IMR-90 (cell line): ENCODE results near the gene FZD7. TPM values are rescaled to one million over a fixed set of nuclear protein-coding genes. Genes with fewer than 3 reads are reported as not detected.
A peak's percentile ranks its signal among the peaks of the same experiment; 100 is the strongest.

Source experiments
- ATAC-seq: fragments of 200-7000 bp; cut with Tn5 transposase; 2 replicates; pipeline ENCODE4 v1.9.1; 2020; ENCODE audit warnings: low read depth, mild to moderate bottlenecking, moderate library complexity
- BruUV-seq: library from RNA; stranded (reverse); fragments of 400-500 nt; replicated peaks from 2 replicates; lab custom pipeline; 2021; lab: Mats Ljungman, UMichigan
- CTCF ChIA-PET: fragments of 300-600 bp; formaldehyde crosslinking; extraction: SDS; loops from one replicate; lab custom pipeline; 2021; ENCODE audit warnings: antibody characterized with exemption; lab: Yijun Ruan, JAX
- POLR2A ChIA-PET: fragments of 300-600 bp; sonication (Branson Sonifier 250); formaldehyde crosslinking; loops from one replicate; lab custom pipeline; 2022; ENCODE audit warnings: antibody characterized with exemption; ENCODE audit not compliant: unreplicated experiment; lab: Charles Lee
- DNase-seq: peaks from one replicate; pipeline ENCODE4 v3.0.0; 2013
- H2AFZ ChIP-seq: replicated peaks from 2 replicates; pipeline ENCODE3; 2013; ENCODE audit warnings: low read length, mild to moderate bottlenecking; ENCODE audit not compliant: poor library complexity
- H2AK5ac ChIP-seq: 2 replicates; pipeline ENCODE4 v1.6.1; 2013; ENCODE audit warnings: low read depth, low read length, inconsistent platforms
- H2AK9ac ChIP-seq: replicated peaks from 2 replicates; pipeline ENCODE3; 2013; ENCODE audit warnings: mild to moderate bottlenecking, low read depth, low read length, moderate library complexity; ENCODE audit not compliant: poor library complexity
- H2BK120ac ChIP-seq: 2 replicates; pipeline ENCODE4 v1.6.1; 2013; ENCODE audit warnings: low read depth, low read length, inconsistent platforms
- H2BK15ac ChIP-seq: 3 replicates; pipeline ENCODE4 v1.6.1; 2013; ENCODE audit warnings: low read depth, low read length, inconsistent platforms
- H2BK20ac ChIP-seq: 2 replicates; pipeline ENCODE4 v1.6.1; 2013; ENCODE audit warnings: low read depth, mild to moderate bottlenecking, inconsistent platforms, low read length, moderate library complexity
- H2BK5ac ChIP-seq: 2 replicates; pipeline ENCODE4 v1.6.1; 2013; ENCODE audit warnings: mild to moderate bottlenecking, low read depth, low read length, inconsistent platforms; ENCODE audit not compliant: poor library complexity, severe bottlenecking
- H3K14ac ChIP-seq: replicated peaks from 2 replicates; pipeline ENCODE4 v1.6.1; 2013; ENCODE audit warnings: low read depth, low read length, inconsistent platforms
- H3K18ac ChIP-seq: 2 replicates; pipeline ENCODE4 v1.6.1; 2013; ENCODE audit warnings: low read depth, low read length, control low read depth
- H3K23ac ChIP-seq: 2 replicates; pipeline ENCODE4 v1.6.1; 2013; ENCODE audit warnings: low read depth, low read length, inconsistent platforms
- H3K27ac ChIP-seq: 2 replicates; pipeline ENCODE4 v1.5.1; 2013; ENCODE audit warnings: mild to moderate bottlenecking, control low read depth, low read length; ENCODE audit not compliant: insufficient read depth
- H3K27me3 ChIP-seq: 2 replicates; pipeline ENCODE4 v1.6.1; 2013; ENCODE audit warnings: low read length; ENCODE audit not compliant: control insufficient read depth, insufficient read depth
- H3K36me3 ChIP-seq: 2 replicates; pipeline ENCODE4 v1.6.1; 2013; ENCODE audit warnings: low read length, mixed read lengths; ENCODE audit not compliant: control insufficient read depth, insufficient read depth
- H3K4ac ChIP-seq: 2 replicates; pipeline ENCODE4 v1.6.1; 2013; ENCODE audit warnings: low read depth, low read length, inconsistent platforms
- H3K4me1 ChIP-seq: 2 replicates; pipeline ENCODE4 v1.6.1; 2013; ENCODE audit warnings: low read length, mixed read lengths; ENCODE audit not compliant: control insufficient read depth, insufficient read depth
- H3K4me2 ChIP-seq: 2 replicates; pipeline ENCODE4 v1.6.1; 2013; ENCODE audit warnings: low read depth, mild to moderate bottlenecking, control low read depth, low read length, moderate library complexity
- H3K4me3 ChIP-seq: 2 replicates; pipeline ENCODE4 v1.5.1; 2013; ENCODE audit warnings: low read depth, mild to moderate bottlenecking, control low read depth, low read length, moderate library complexity; ENCODE audit not compliant: insufficient read depth
- H3K56ac ChIP-seq: 2 replicates; pipeline ENCODE4 v1.6.1; 2013; ENCODE audit warnings: low read length, inconsistent platforms; ENCODE audit not compliant: insufficient read depth; ENCODE audit errors: extremely low read depth
- H3K79me1 ChIP-seq, 2 experiments: 2 replicates each; pipeline ENCODE4 v1.6.1; 2013; ENCODE audit warnings: low read length in 2 of 2, inconsistent platforms in 1 of 2, low read depth in 1 of 2
- H3K9ac ChIP-seq: 2 replicates; pipeline ENCODE4 v1.6.1; 2013; ENCODE audit warnings: low read depth, low read length, control low read depth
- H3K9me1 ChIP-seq: 2 replicates; pipeline ENCODE4 v1.6.1; 2013; ENCODE audit warnings: low read length, inconsistent platforms; ENCODE audit not compliant: insufficient read depth
- H3K9me3 ChIP-seq: 2 replicates; pipeline ENCODE4 v1.6.1; 2013; ENCODE audit warnings: low read length; ENCODE audit not compliant: control insufficient read depth, insufficient read depth
- H4K20me1 ChIP-seq: 2 replicates; pipeline ENCODE4 v1.6.1; 2013; ENCODE audit warnings: low read length, inconsistent platforms; ENCODE audit not compliant: insufficient read depth
- H4K5ac ChIP-seq: 2 replicates; pipeline ENCODE4 v1.6.1; 2013; ENCODE audit warnings: mild to moderate bottlenecking, low read depth, low read length, control low read depth
- H4K8ac ChIP-seq, 2 experiments: 2 replicates each; pipeline ENCODE4 v1.6.1; 2013; ENCODE audit warnings: low read depth in 2 of 2, low read length in 2 of 2, control low read depth in 1 of 2, inconsistent platforms in 1 of 2
- H4K91ac ChIP-seq: 2 replicates; pipeline ENCODE4 v1.6.1; 2013; ENCODE audit warnings: low read depth, low read length, inconsistent platforms; ENCODE audit not compliant: insufficient read depth
- BHLHE40 ChIP-seq: fragments of 150-350 bp; IDR thresholded peaks from 2 replicates; pipeline ENCODE4 v1.6.1; 2016; ENCODE audit warnings: mild to moderate bottlenecking, low read depth, low read length
- CEBPB ChIP-seq: IDR thresholded peaks from 2 replicates; pipeline ENCODE4 v1.6.1; 2012; ENCODE audit warnings: low read depth, low read length, improper control_type of control experiment
- CHD1 ChIP-seq: IDR thresholded peaks from 2 replicates; pipeline ENCODE4 v1.6.1; 2012; ENCODE audit warnings: low read depth, low read length, improper control_type of control experiment
- FOS ChIP-seq: fragments of 150-350 bp; IDR thresholded peaks from 2 replicates; pipeline ENCODE4 v1.6.1; 2016; ENCODE audit warnings: low read depth, low read length
- MAZ ChIP-seq: IDR thresholded peaks from 2 replicates; pipeline ENCODE4 v1.6.1; 2012; ENCODE audit warnings: low read depth, mild to moderate bottlenecking, low read length, improper control_type of control experiment, moderate library complexity, borderline replicate concordance
- MXI1 ChIP-seq: IDR thresholded peaks from 2 replicates; pipeline ENCODE4 v1.6.1; 2012; ENCODE audit warnings: low read depth, mild to moderate bottlenecking, low read length, moderate library complexity, borderline replicate concordance
- NFE2L2 ChIP-seq: fragments of 150-350 bp; IDR thresholded peaks from 2 replicates; pipeline ENCODE4 v1.6.1; 2016; ENCODE audit warnings: low read depth, mild to moderate bottlenecking, low read length
- POLR2A ChIP-seq: IDR thresholded peaks from 2 replicates; pipeline ENCODE4 v1.6.1; 2012; ENCODE audit warnings: mild to moderate bottlenecking, low read depth, low read length
- RAD21 ChIP-seq: IDR thresholded peaks from 2 replicates; pipeline ENCODE4 v1.6.1; 2012; ENCODE audit warnings: low read length, improper control_type of control experiment
- RCOR1 ChIP-seq: IDR thresholded peaks from 2 replicates; pipeline ENCODE4 v1.6.1; 2012; ENCODE audit warnings: mild to moderate bottlenecking, low read length, improper control_type of control experiment; ENCODE audit not compliant: insufficient replicate concordance
- RFX5 ChIP-seq: IDR thresholded peaks from 2 replicates; pipeline ENCODE4 v1.8.0; 2012; ENCODE audit warnings: low read depth, mild to moderate bottlenecking, low read length, moderate library complexity
- WGBS, 2 experiments: methylation state at CpG; one replicate each; pipeline versions ENCODE4 v1.1.5 to v1.1.7; 2013; ENCODE audit warnings: missing lambda C conversion rate in 2 of 2; ENCODE audit not compliant: insufficient read length in 1 of 2; ENCODE audit errors: extremely low coverage in 2 of 2; 5-methylcytosine and 5-hydroxymethylcytosine counted together
- dilution Hi-C: fragments of 300-500 bp; cut with HindIII; formaldehyde crosslinking; loops from one replicate; pipeline ENCODE4 v1.14.3; 2018; ENCODE audit warnings: low sequenced_read_pairs; ENCODE audit not compliant: unreplicated experiment
- in situ Hi-C: fragments of 300-500 bp; cut with MboI; formaldehyde crosslinking; loops from 3 replicates; pipeline ENCODE4 v1.14.3; 2019; ENCODE audit warnings: low sequenced_read_pairs, inconsistent platforms, mixed read lengths
- intact Hi-C: fragments of 100-400 bp; cut with micrococcal nuclease; formaldehyde crosslinking; loops from 2 replicates; pipeline ENCODE4 v1.10.0; 2022
- polyA plus RNA-seq, 3 experiments: library from polyadenylated mRNA; depleted of rRNA; stranded (reverse); fragments of >200 nt; gene quantifications; 2 replicates each; pipeline ENCODE4 v1.2.3, GENCODE V29; 2012; ENCODE audit warnings: low replicate concordance in 1 of 3
- total RNA-seq: library from RNA; depleted of rRNA; stranded (reverse); fragments of >200 nt; gene quantifications from 2 replicates; pipeline ENCODE4 v1.2.3, GENCODE V29; 2012
- TF ChIP-seq, protein P1 (sequence below): fragments of 150-350 bp; IDR thresholded peaks from 2 replicates; pipeline ENCODE4 v1.6.1; 2017; ENCODE audit warnings: mild to moderate bottlenecking, antibody characterized with exemption, low read length, low read depth
- TF ChIP-seq, protein P2 (sequence below): conservative IDR thresholded peaks from 2 replicates; pipeline ENCODE4 v1.5.1; 2012; ENCODE audit warnings: mild to moderate bottlenecking, low read depth, low read length, improper control_type of control experiment
- TF ChIP-seq, protein P3 (sequence below): fragments of 150-350 bp; IDR thresholded peaks from 2 replicates; pipeline ENCODE4 v1.6.1; 2016; ENCODE audit warnings: low read depth, mild to moderate bottlenecking, low read length, moderate library complexity, borderline replicate concordance

Gene FZD7
- total and polyA plus RNA-seq, 2 of the 4 experiments (the other 2 are of a cell fraction): 62.4 to 90.9 TPM

DNA sequence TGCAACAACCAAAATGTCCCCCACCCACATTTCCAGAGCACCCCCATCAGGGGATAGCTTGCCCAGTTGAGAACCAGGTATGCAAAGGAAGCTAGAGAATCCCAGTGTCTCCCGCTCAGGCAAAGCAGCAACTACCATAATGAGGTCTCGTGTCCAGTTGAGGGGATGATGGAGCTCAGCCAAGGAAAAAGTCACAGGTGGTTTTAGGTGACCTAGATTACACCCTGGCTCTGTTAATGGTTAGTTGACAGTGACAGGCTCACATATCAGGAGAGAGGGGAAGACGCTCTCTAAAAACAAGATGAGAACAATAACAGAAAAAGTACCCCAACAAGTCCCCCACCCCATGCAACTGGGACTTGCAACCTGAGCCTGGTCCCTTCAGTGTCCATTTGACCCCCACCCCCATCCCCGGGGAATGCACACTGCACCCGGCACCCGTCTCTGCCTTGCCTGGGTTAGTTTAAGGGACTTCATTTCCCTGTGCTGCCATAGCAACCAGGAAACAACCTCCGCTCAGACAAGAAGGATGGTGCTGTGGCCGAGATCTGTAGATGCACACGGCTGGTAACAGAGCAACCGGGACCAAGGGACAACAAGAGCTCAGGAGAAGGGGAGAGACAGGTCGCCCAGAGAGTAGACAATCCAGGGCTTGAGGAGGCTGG, 39.2 kb downstream of the FZD7 start, which contains the start of gene KIAA2012:
Gene KIAA2012, plus strand, starts transcription at position 519 of the 665 bp plus-strand sequence. CDS start 373 bp downstream, outside the sequence.
- H3K79me1 ChIP-seq: no peaks in the 10 kb centered on the region
- H3K9ac ChIP-seq: no peak within 1 kb of the TSS
- CTCF ChIA-PET: interaction anchor here (1.3 kb wide), 1 partner anchor 10 kb away, joined by 3 read pairs; no protein-coding TSS in a partner anchor
- H3K9me3 ChIP-seq: no peaks in the 10 kb centered on the region
- H3K4me1 ChIP-seq: no peaks in the 10 kb centered on the region
- 0 out of 2 replicates have a peak within 1 kb of the TSS, but pooled peaks have one; percentile 1 for H3K14ac ChIP-seq
- H2AK5ac ChIP-seq: no peak within 1 kb of the TSS
- intact Hi-C loops (no loop called here), dilution Hi-C loops (no loop called here), in situ Hi-C loops (no loop called here)
- H3K9me1 ChIP-seq: no peaks in the 10 kb centered on the region
- H2BK15ac ChIP-seq: peak within 1 kb of the TSS; percentile 3; the same call in 1 of the 3 replicates
- DNase-seq (no peak), ATAC-seq (no peak)
- WGBS, 2 experiments: 77% methylated on average over 4 of the region's 11 CpGs; no CpG with 5 or more reads in 1 of the 2 experiments
- H3K4ac ChIP-seq: no peak within 1 kb of the TSS
- TF ChIP-seq MXI1 (no peak), RAD21 (no peak), RFX5 (no peak), MAZ (no peak), CEBPB (no peak), NFE2L2 (no peak), RCOR1 (no peak), BHLHE40 (no peak), FOS (no peak), POLR2A (no peak), CHD1 (no peak)
- TF ChIP-seq, protein P1, sequence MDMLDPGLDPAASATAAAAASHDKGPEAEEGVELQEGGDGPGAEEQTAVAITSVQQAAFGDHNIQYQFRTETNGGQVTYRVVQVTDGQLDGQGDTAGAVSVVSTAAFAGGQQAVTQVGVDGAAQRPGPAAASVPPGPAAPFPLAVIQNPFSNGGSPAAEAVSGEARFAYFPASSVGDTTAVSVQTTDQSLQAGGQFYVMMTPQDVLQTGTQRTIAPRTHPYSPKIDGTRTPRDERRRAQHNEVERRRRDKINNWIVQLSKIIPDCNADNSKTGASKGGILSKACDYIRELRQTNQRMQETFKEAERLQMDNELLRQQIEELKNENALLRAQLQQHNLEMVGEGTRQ: no peak
- TF ChIP-seq, protein P2, sequence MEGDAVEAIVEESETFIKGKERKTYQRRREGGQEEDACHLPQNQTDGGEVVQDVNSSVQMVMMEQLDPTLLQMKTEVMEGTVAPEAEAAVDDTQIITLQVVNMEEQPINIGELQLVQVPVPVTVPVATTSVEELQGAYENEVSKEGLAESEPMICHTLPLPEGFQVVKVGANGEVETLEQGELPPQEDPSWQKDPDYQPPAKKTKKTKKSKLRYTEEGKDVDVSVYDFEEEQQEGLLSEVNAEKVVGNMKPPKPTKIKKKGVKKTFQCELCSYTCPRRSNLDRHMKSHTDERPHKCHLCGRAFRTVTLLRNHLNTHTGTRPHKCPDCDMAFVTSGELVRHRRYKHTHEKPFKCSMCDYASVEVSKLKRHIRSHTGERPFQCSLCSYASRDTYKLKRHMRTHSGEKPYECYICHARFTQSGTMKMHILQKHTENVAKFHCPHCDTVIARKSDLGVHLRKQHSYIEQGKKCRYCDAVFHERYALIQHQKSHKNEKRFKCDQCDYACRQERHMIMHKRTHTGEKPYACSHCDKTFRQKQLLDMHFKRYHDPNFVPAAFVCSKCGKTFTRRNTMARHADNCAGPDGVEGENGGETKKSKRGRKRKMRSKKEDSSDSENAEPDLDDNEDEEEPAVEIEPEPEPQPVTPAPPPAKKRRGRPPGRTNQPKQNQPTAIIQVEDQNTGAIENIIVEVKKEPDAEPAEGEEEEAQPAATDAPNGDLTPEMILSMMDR: no peak
- TF ChIP-seq, protein P3, sequence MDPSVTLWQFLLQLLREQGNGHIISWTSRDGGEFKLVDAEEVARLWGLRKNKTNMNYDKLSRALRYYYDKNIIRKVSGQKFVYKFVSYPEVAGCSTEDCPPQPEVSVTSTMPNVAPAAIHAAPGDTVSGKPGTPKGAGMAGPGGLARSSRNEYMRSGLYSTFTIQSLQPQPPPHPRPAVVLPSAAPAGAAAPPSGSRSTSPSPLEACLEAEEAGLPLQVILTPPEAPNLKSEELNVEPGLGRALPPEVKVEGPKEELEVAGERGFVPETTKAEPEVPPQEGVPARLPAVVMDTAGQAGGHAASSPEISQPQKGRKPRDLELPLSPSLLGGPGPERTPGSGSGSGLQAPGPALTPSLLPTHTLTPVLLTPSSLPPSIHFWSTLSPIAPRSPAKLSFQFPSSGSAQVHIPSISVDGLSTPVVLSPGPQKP: no peak
- no peak within 1 kb of the TSS for H2BK5ac ChIP-seq
- no peak within 1 kb of the TSS for H2AK9ac ChIP-seq
- H3K56ac ChIP-seq: no peak within 1 kb of the TSS
- H4K91ac ChIP-seq: no peak within 1 kb of the TSS
- no peak within 1 kb of the TSS for H3K4me2 ChIP-seq
- no peak within 1 kb of the TSS for H4K5ac ChIP-seq
- H2BK120ac ChIP-seq: no peak within 1 kb of the TSS
- H4K20me1 ChIP-seq: no peaks in the 10 kb centered on the region
- no peak within 1 kb of the TSS for H3K18ac ChIP-seq
- no peak within 1 kb of the TSS for H3K23ac ChIP-seq
- no peak within 1 kb of the TSS for H3K27ac ChIP-seq
- no peak within 1 kb of the TSS for H4K8ac ChIP-seq
- no peak within 1 kb of the TSS for H3K4me3 ChIP-seq
- no peaks in the 10 kb centered on the region for H3K27me3 ChIP-seq
- no peaks in the 10 kb centered on the region for H3K36me3 ChIP-seq
- H2BK20ac ChIP-seq: no peak within 1 kb of the TSS
- POLR2A ChIA-PET: no interaction called here
- peak within 1 kb of the TSS; percentile 1 for H2AFZ ChIP-seq
- no TSS peak for BruUV-seq
